ENCODE results near the gene HES7.

DNA sequence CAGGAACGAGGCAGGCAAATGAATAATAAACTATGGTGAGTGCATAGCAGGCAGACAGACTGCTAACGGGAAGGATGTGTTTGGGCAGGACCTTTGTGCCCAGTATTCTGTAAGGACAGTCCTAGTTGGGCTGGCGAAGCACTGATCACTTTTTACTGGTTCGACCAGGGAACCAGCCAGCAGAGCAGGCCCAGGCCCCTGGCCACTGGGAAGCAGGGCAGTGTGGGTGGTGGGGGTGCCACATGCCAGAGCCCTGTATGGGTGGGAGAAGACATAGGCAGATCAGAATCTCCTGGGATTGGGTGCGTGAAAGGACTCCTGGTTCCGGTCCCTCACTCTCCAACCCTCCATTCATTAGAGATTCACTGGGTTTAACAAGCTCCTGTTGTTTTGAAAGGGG, 42.8 kb upstream of the HES7 start:
- TF ChIP-seq CTCF (conservative IDR thresholded peaks at IDR 0.05 in 1 of 2, IDR thresholded peaks at IDR 0.05 in 1 of 2; ENCODE audit: extremely low read depth in 1 of 2, insufficient read depth in 1 of 2, low read depth in 1 of 2, low read length in 2 of 2) (no peak), EZH2 (IDR thresholded peaks at IDR 0.05; ENCODE audit: borderline replicate concordance, low read length) (no peak)
